Testis (tissue), 3 donors: ENCODE results near the gene ZFP36L2. TPM values are rescaled to one million over a fixed set of nuclear protein-coding genes. Genes with fewer than 3 reads are reported as not detected.

Experiments used
- DNase-seq: peaks from one replicate; pipeline ENCODE4 v3.0.0-alpha.2; 2019
- H3K27ac ChIP-seq, 2 donors: fragments of 200-600 bp; sonication (generic); one replicate each; pipeline ENCODE4 v1.5.1; 2019
- H3K27me3 ChIP-seq: fragments of 200-600 bp; sonication (generic); one replicate; pipeline ENCODE4 v1.5.1; 2019
- H3K36me3 ChIP-seq: fragments of 200-600 bp; sonication (generic); one replicate; pipeline ENCODE4 v1.5.1; 2017; ENCODE audit warnings: low read depth; ENCODE audit errors: missing control alignments
- H3K4me1 ChIP-seq: fragments of 200-600 bp; sonication (generic); one replicate; pipeline ENCODE4 v1.5.1; 2019
- H3K4me3 ChIP-seq, 2 donors: fragments of 200-600 bp; sonication (generic); one replicate each; pipeline ENCODE4 v1.5.1; 2017 to 2019
- H3K9me3 ChIP-seq: fragments of 200-600 bp; sonication (generic); one replicate; pipeline ENCODE4 v1.5.1; 2017
- POLR2A ChIP-seq: fragments of 450-650 bp; IDR thresholded peaks from one replicate; pipeline ENCODE4 v1.6.1; 2017; ENCODE audit warnings: antibody characterized with exemption, mild to moderate bottlenecking, moderate library complexity
- WGBS, 2 donors: methylation state at CpG; one replicate each; pipeline ENCODE4 v1.1.5; 2018; 5-methylcytosine and 5-hydroxymethylcytosine counted together
- intact Hi-C: fragments of 100-400 bp; cut with DNase I; formaldehyde crosslinking; loops from one replicate; pipeline ENCODE4 v1.15.1; 2023; ENCODE audit warnings: low total_unique reads
- polyA plus RNA-seq: library from polyadenylated mRNA; stranded (reverse); fragments of 350-450 nt; fragmentation: Illumina TruSeq; extraction: RNeasy Lipid Tissue Mini Kit (QIAGEN cat#74804); gene quantifications from one replicate; pipeline ENCODE4 v1.2.3, GENCODE V29; 2014; ENCODE audit warnings: low read depth, low replicate concordance; ENCODE audit not compliant: insufficient read depth
- total RNA-seq, 2 donors: library from RNA; depleted of rRNA; stranded (reverse); fragments of >200 nt; gene quantifications; one replicate each; pipeline ENCODE4 v1.2.3, GENCODE V29; 2016
- TF ChIP-seq, protein P1 (sequence below), 3 experiments: fragments of 450-650 bp in 2 of 3; fragments of 200-600 bp in 1 of 3; sonication (generic) in 1 of 3; IDR thresholded peaks; one replicate each; pipeline ENCODE4 v1.5.1; 2016 to 2019; ENCODE audit warnings: antibody characterized with exemption in 3 of 3, mild to moderate bottlenecking in 2 of 3, moderate library complexity in 1 of 3

The ZFP36L2 gene
- total and polyA plus RNA-seq, 3 donors from 2014 or later, result 35.7 to 54.4 (median 45.4) TPM

DNA sequence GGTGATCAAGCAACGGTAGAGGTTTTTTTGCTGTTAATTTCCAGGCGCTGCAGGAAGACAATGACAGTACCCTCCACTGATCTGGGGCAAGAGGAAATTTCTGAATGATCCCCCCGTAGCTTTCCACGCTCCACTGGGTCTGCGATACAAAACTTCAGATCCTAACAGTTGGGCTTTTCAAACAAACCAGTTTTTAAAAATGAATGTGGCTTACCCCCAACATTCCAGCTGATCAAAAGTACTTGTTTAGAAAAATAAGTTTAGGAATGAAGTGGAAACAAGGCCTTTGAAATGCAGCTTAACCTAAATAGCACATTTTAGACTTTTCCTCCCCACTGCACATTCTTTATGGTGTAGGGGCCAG, 5.7 kb downstream of the ZFP36L2 start:
- TF ChIP-seq, protein P1, sequence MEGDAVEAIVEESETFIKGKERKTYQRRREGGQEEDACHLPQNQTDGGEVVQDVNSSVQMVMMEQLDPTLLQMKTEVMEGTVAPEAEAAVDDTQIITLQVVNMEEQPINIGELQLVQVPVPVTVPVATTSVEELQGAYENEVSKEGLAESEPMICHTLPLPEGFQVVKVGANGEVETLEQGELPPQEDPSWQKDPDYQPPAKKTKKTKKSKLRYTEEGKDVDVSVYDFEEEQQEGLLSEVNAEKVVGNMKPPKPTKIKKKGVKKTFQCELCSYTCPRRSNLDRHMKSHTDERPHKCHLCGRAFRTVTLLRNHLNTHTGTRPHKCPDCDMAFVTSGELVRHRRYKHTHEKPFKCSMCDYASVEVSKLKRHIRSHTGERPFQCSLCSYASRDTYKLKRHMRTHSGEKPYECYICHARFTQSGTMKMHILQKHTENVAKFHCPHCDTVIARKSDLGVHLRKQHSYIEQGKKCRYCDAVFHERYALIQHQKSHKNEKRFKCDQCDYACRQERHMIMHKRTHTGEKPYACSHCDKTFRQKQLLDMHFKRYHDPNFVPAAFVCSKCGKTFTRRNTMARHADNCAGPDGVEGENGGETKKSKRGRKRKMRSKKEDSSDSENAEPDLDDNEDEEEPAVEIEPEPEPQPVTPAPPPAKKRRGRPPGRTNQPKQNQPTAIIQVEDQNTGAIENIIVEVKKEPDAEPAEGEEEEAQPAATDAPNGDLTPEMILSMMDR (IDR thresholded peaks at IDR 0.05), result no peak
- TF ChIP-seq POLR2A, result no peak

DNA sequence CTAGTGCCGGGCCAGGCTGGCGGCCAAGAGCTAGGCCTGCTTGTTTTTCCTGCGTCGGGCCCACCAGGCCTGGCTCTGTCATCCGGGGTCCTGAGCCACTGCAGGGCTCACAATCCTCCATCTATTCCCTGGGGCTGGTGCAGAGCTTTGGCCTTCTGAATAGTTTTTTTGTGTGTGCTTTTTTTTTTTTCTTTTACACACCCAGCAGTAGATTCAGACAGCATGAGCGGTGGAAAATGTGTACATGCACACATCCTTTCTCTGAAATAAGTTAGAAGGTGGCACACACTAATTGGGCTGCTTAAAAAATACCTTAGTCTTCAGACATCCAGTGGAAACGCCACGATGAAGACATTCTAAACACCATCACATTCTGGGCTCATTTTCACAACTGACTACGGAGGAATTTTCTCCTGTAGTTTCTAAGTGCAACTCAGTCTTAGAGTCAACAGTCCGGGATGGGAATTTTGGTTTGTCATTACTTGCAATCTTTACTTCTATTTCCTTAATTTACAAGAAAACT, 6.1 kb downstream of the ZFP36L2 start:
- H3K4me1 ChIP-seq, result peaks cover 43% of the 10 kb centered on the region
- DNase-seq, result no peak
- intact Hi-C loops, result loop anchor here (5.0 to 10.0 kb wide), 3 partner anchors 198 to 375 kb away; no protein-coding TSS in a partner anchor

More for the DNA sequence above, 5.7 kb downstream of the ZFP36L2 start:
- Histone ChIP-seq H3K27me3 (no peaks in the 10 kb centered on the region), H3K4me3 (peak overlapping the region in 1 of 2 donors; percentile 84), H3K9me3 (no peaks in the 10 kb centered on the region), H3K27ac (peak overlapping the region; percentile 92 to 100), H3K36me3 (no peaks in the 10 kb centered on the region), H3K4me1 (peaks cover 43% of the 10 kb centered on the region)
- intact Hi-C loops, result loop anchor here (5.0 to 10.0 kb wide), 3 partner anchors 198 to 376 kb away; no protein-coding TSS in a partner anchor
- DNase-seq, result no peak
- WGBS, 2 donors, result 24 to 32% methylated on average over 5 of the region's 5 CpGs

DNA sequence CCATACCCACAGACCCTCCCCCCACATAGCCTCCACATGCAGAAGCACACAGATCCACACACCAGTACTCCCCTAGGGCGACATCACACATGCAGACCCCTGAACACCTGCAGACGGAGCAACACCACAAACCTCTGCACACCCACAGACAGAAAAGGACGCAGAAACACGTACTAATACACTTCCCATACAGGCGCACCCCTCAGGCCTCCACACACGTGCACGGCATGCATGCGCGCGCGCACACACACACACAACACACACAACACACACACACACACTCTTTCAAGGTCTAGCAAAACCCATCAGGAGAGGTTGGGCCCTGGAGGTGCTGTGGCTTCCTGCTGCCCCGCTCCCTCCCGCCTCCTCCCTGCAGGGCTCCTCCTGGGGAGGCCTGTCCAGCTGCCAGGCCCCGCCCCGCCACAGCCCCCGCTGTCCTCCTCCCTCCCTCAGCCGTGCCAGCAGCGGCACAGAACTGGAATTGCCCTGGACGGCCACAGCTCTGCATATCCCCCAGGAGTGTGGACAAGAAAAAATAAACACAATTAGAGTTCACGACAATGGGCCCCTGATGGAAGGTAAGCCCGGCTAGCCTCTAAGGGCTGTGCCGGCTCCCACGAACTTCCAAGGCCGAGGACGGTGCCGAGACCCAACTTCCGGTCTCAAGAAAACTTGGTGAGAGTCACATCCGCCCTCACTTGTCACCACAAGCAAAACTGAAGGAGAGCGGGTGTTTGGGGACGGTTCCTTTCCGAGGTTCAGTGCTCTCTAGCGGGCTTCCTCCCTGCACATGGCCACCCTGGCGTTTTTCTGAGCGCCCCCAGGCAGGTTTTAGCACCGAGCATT, 6.8 kb downstream of the ZFP36L2 start:
- Histone ChIP-seq H3K4me3 (peak overlapping the region; percentile 53 to 66), H3K27me3 (no peaks in the 10 kb centered on the region), H3K27ac (peak overlapping the region; percentile 92 to 100), H3K4me1 (peaks cover 43% of the 10 kb centered on the region), H3K36me3 (no peaks in the 10 kb centered on the region), H3K9me3 (no peaks in the 10 kb centered on the region)
- intact Hi-C loops, result loop anchor here (5.0 to 10.0 kb wide), 3 partner anchors 197 to 375 kb away; no protein-coding TSS in a partner anchor
- peak; percentile 89 for DNase-seq
- no peak for TF ChIP-seq POLR2A
- TF ChIP-seq, protein P1 (IDR thresholded peaks at IDR 0.05), result no peak
- WGBS, 2 donors, result 1 to 2% methylated on average over 25 to 35 of the region's 35 CpGs

More for the DNA sequence above, 6.1 kb downstream of the ZFP36L2 start:
- Histone ChIP-seq H3K9me3 (no peaks in the 10 kb centered on the region), H3K27ac (peak overlapping the region; percentile 92 to 100), H3K27me3 (no peaks in the 10 kb centered on the region), H3K4me3 (peak overlapping the region; percentile 53 to 66), H3K36me3 (no peaks in the 10 kb centered on the region)
- no peak for TF ChIP-seq POLR2A
- TF ChIP-seq, protein P1 (IDR thresholded peaks at IDR 0.05), result no peak
- whole genome bisulfite sequencing, 2 donors, result 8% methylated on average over 8 to 10 of the region's 10 CpGs

DNA sequence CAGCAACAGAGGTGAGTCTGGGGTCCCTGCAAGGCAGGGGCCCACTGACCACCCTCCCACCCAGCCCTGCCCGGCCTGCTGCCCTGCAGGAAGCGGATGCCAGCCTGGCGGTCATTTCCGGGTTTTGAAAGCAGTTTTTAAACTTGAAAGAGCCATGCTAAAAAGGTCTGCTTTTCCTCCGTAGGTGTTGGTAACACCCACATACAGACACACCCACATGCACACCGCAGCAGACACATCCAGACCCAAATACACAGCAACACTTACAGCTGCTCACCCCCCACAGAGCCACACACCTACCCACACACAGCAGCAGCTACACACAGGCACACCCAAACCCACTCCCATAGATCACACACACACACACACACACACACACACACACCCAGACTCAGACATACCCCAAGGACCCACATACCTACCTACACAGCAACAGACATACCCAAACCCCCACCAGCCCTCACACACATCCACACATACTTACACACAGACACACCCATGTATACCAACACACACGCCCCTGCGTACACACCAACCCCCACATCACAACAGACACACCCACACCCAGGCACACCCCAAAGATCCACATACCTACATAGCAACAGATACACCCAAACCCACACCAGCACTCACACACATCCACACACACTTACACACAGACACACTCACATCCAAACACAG, 7.6 kb downstream of the ZFP36L2 start:
- DNase-seq, result peak; percentile 36
- H3K4me1 ChIP-seq, result peaks cover 43% of the 10 kb centered on the region
- no peaks in the 10 kb centered on the region for H3K36me3 ChIP-seq
- 34 to 47% methylated on average over 4 to 8 of the region's 8 CpGs for WGBS, 2 donors
- peak overlapping the region; percentile 53 to 66 for H3K4me3 ChIP-seq
- no peaks in the 10 kb centered on the region for H3K27me3 ChIP-seq
- no peak for TF ChIP-seq POLR2A
- TF ChIP-seq, protein P1 (IDR thresholded peaks at IDR 0.05), result no peak
- intact Hi-C loops, result no loop called here
- no peaks in the 10 kb centered on the region for H3K9me3 ChIP-seq
- peak overlapping the region; percentile 92 to 100 for H3K27ac ChIP-seq
